SH-SY5Y (cell line): ENCODE measurements around the gene DNAJA3.

ENCODE experiments used
- GATA2 ChIP-seq: IDR thresholded peaks from 2 replicates; pipeline ENCODE4 v1.6.1; 2011; ENCODE audit warnings: mild to moderate bottlenecking, low read depth, low read length
- GATA3 ChIP-seq: IDR thresholded peaks from 2 replicates; pipeline ENCODE4 v1.6.1; 2011; ENCODE audit warnings: low read depth, mild to moderate bottlenecking, low read length, moderate library complexity

DNA sequence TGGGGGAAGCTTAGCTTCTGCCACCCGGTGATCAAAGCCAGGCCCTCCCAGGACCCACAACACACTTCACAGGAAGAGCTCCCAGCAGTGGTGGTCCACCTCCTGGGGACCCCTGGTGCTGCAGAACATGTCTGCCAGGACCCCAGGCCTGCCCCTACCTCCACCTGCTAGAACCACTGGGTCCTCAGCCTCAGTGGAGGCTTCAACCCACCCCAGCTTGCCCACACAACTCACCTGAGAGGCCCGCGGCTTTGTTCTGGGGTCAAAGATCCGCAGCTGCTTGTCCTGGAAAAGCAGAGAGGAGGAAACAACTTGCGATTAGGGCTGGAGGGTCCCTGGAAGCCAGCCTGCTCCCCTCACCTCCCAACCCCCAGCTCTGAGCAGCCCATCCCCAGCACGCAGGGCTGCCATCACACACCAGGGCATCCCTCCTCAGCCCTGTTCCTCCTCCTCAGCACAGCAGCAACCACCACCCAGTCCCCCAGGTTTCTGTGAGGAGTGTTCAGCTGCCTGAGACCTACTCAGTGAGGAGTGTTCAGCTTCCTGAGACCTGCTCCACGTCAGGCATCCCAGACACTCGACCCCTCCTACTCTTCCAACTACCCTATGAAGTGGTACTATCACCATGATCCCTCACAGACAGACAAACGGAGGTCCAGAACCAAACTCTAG is 30.5 kb upstream of the DNAJA3 start:
- TF ChIP-seq GATA3 (no peak), GATA2 (no peak)
